Activated naive CD4-positive, alpha-beta T cell treated with anti-CD3 and anti-CD28 coated beads, Interleukin-2, amount 50 U/mL, for 72 hours (primary cell): ENCODE measurements around the gene FAM236A. TPM values are rescaled to one million over a fixed set of nuclear protein-coding genes. Genes with fewer than 3 reads are reported as not detected.
"Not testable (repeated sequence)": the region's sequence is repeated elsewhere in the genome, so short reads cannot be mapped to it uniquely, and the experiment has no call there.

Source experiments
- ATAC-seq, 2 donors: fragments of 150-1000 bp; cut with Tn5 transposase; 2 replicates each; pipeline ENCODE4 v1.10.0; 2021; ENCODE audit warnings: mild to moderate bottlenecking in 2 of 2, moderate library complexity in 2 of 2
- DNase-seq, 2 donors: peaks; one replicate each; pipeline ENCODE4 v3.0.0; 2021 to 2022; ENCODE audit warnings: low spot score in 2 of 2
- H3K27ac Mint-ChIP-seq, 2 donors: one replicate each; pipeline ENCODE4 v1.8.0; 2022; ENCODE audit warnings: mild to moderate bottlenecking in 2 of 2, mixed read lengths in 2 of 2
- H3K36me3 Mint-ChIP-seq, 2 donors: one replicate each; pipeline ENCODE4 v1.8.0; 2022; ENCODE audit warnings: mixed read lengths in 2 of 2
- H3K9me3 Mint-ChIP-seq, 2 donors: one replicate each; pipeline ENCODE4 v1.8.0; 2022; ENCODE audit warnings: mixed read lengths in 2 of 2
- total RNA-seq, 2 donors: library from RNA; stranded (reverse); gene quantifications; one replicate each; pipeline ENCODE4 v1.2.3, GENCODE V29; 2022

FAM236A gene
- total RNA-seq, result not detected

DNA sequence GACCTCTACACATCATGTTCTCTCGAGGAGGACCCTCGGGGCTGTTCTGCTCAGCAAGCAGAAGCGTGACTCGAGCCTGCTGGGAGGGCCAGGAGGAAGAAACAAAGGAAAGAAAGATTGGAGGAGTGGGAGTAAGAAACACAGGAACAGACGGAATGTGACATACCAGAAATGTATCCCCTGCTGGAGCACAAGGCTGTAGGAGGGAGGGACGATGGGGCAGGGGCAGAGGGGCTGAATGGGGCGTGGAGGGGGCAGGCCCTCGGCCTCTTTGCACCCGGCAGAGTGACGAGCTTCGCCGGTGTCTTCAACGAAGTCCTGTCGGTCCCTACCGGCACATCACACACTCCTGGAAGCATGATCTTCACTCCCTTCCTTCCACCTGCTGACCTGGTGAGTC, at the start of gene FAM236A:
Gene FAM236A (plus strand): TSS at position 301 of the 400 bp plus-strand sequence. CDS start 57 bp downstream, at position 358.
- not testable (repeated sequence) for DNase-seq, H3K27ac Mint-ChIP-seq, H3K36me3 Mint-ChIP-seq, H3K9me3 Mint-ChIP-seq, ATAC-seq

GRCh38 chrX:72889740-72890139, 48.3 kb upstream of the FAM236A start:
- not testable (repeated sequence) for H3K9me3 Mint-ChIP-seq, H3K27ac Mint-ChIP-seq, DNase-seq, H3K36me3 Mint-ChIP-seq, ATAC-seq

- not testable (repeated sequence) for H3K36me3 Mint-ChIP-seq, H3K27ac Mint-ChIP-seq, H3K9me3 Mint-ChIP-seq, ATAC-seq, DNase-seq
Measured at GRCh38 chrX:72912315-72912714, 25.7 kb upstream of the FAM236A start, which contains the start of gene FAM236C. Gene FAM236C, plus strand, starts transcription at chrX:72912615. Its CDS starts 100 bp downstream, at chrX:72912715.

GRCh38 chrX:72916096-72916495, 21.9 kb upstream of the FAM236A start:
- not testable (repeated sequence) for H3K27ac Mint-ChIP-seq, DNase-seq, H3K9me3 Mint-ChIP-seq, H3K36me3 Mint-ChIP-seq, ATAC-seq

- not testable (repeated sequence) for DNase-seq, H3K9me3 Mint-ChIP-seq, ATAC-seq, H3K36me3 Mint-ChIP-seq, H3K27ac Mint-ChIP-seq
Measured at GRCh38 chrX:72932283-72932682, 5.7 kb upstream of the FAM236A start.

- not testable (repeated sequence) for H3K9me3 Mint-ChIP-seq, DNase-seq, H3K27ac Mint-ChIP-seq, H3K36me3 Mint-ChIP-seq, ATAC-seq
Measured at GRCh38 chrX:72936455-72936854, 1.6 kb upstream of the FAM236A start.

GRCh38 chrX:72936882-72937455, 1.0 kb upstream of the FAM236A start:
- ATAC-seq, H3K27ac Mint-ChIP-seq: not testable (repeated sequence)

DNA sequence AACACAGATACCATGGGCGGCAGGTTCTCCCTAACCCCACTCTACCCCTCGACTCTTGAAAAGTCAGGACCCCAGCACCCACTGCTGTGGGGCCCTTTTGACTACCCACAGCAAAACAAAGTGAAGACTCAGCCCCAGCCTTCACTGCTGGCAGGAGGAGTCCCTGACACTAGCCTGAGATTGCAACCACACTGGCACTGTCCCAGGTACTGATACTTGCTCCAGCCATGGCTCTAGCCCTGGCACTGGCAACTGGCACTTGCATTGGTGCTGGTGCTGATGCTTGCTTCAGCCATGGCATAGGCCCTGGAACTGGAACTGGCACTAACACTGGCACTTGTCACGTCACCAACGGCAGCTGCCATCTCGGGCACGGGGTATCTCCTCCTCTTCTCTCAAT, 4.3 kb downstream of the FAM236A start:
- DNase-seq, ATAC-seq, H3K27ac Mint-ChIP-seq, H3K36me3 Mint-ChIP-seq, H3K9me3 Mint-ChIP-seq: not testable (repeated sequence)

More at GRCh38 chrX:72936882-72937455, 1.0 kb upstream of the FAM236A start:
- not testable (repeated sequence) for DNase-seq, H3K36me3 Mint-ChIP-seq, H3K9me3 Mint-ChIP-seq

DNA sequence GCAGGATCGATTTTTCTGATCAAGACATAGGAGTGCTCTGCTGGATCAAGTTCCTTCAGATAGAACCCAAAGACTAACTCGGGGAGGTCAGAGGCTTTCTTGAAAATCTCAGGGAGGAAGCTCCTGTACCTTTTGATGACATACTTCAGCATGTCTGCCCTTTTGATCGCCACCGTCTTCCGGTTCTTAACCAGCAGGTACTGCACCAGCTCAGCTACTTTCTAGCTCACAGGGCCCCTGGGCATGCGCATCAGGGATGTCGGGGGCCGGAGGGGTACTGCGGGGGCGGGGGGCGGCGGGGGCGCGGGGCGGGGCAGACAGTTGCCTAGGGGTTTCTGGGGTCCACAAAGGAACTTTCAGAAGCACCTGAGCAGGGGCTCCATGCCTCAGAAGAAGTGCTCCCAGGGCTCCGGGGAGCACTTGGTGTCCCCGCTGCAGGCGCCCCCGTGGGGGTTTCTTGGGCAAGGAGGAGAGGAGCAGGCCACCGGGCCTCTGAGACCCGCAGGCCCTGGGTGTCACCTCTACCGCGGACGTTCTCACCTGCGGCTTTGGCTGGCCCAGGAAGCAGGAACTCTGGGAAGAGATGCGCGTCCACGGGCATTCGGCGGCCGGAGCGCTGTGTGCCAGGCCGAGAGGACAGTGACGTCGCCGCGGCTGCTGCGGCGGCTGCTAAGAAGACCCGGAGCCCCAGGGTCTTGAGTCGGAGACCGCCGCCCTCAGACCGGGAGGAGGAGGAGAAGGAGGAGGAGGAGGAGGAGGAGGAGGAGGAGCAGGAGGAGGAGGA, 5.2 kb downstream of the FAM236A start:
- H3K27ac Mint-ChIP-seq, result not testable (repeated sequence)
- peak; percentile 86 to 89 for ATAC-seq

DNA sequence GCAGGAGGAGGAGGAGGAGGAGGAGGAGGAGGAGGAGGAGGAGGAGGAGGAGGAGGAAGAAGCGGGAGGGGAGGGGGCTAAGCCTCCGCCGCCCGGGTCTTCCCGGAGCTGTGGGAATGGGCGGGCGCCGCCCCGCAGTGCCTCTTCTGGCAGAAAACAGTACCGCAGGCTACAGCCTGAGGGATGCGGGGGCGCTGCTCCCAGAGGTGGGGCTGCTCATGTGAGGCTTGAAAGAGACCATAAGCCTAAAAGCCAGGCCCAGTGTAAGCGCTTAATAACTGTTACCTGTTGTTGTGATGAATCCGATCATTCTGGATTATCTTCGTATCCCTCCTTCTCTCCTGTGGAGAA, 5.8 kb downstream of the FAM236A start, which contains the start of gene DMRTC1:
Gene DMRTC1 (minus strand): TSS at position 19 of the 351 bp plus-strand sequence. CDS start 68,143 bp downstream, outside the sequence.
- ATAC-seq, result peak; percentile 82 to 85
- not testable (repeated sequence) for DNase-seq, H3K36me3 Mint-ChIP-seq, H3K27ac Mint-ChIP-seq, H3K9me3 Mint-ChIP-seq

More for the DNA sequence above, 5.2 kb downstream of the FAM236A start:
- not testable (repeated sequence) for H3K9me3 Mint-ChIP-seq, H3K36me3 Mint-ChIP-seq, DNase-seq

DNA sequence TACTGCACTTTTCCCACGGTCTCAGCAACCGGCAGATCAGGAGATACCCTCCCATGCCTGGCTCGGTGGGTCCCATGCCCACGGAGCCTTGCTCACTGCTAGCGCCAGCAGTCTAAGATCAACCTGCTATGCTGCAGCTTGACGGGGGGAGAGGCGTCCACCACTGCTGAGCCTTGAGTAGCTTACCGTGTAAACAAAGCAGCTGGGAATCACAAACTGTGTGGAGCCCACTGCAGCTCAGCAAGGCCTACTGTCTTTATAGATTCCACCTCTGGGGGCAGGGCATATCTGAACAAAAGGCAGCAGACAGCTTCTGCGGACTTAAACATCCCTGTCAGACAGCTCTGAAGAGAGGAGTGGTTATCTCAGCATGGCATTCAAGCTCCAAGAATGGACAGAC, 22.0 kb downstream of the FAM236A start:
- not testable (repeated sequence) for H3K27ac Mint-ChIP-seq, ATAC-seq, H3K9me3 Mint-ChIP-seq, DNase-seq, H3K36me3 Mint-ChIP-seq

GRCh38 chrX:72971859-72972258, 33.9 kb downstream of the FAM236A start:
- not testable (repeated sequence) for H3K9me3 Mint-ChIP-seq, H3K36me3 Mint-ChIP-seq, H3K27ac Mint-ChIP-seq, DNase-seq, ATAC-seq

- ATAC-seq, H3K9me3 Mint-ChIP-seq, H3K27ac Mint-ChIP-seq, DNase-seq, H3K36me3 Mint-ChIP-seq: not testable (repeated sequence)
Measured at GRCh38 chrX:72974885-72975284, 36.9 kb downstream of the FAM236A start.

GRCh38 chrX:72980894-72981469, 43.0 kb downstream of the FAM236A start:
- not testable (repeated sequence) for H3K27ac Mint-ChIP-seq, ATAC-seq
- peaks cover 0 to 11% of the 10 kb centered on the region in 2 donors for H3K9me3 Mint-ChIP-seq

More at GRCh38 chrX:72980894-72981469, 43.0 kb downstream of the FAM236A start:
- DNase-seq, H3K36me3 Mint-ChIP-seq: not testable (repeated sequence)
